PC-3 (cell line): ENCODE results near the gene CPLANE2. TPM values are rescaled to one million over a fixed set of nuclear protein-coding genes. Genes with fewer than 3 reads are reported as not detected.

Experiments
- ATAC-seq: fragments of 200-7000 bp; cut with Tn5 transposase; 2 replicates; pipeline ENCODE4 v1.9.1; 2020; ENCODE audit warnings: mild to moderate bottlenecking, moderate library complexity
- BruUV-seq: library from RNA; stranded (reverse); fragments of 400-500 nt; replicated peaks from 2 replicates; lab custom pipeline; 2021; lab: Mats Ljungman, UMichigan
- CTCF ChIA-PET: fragments of 300-600 bp; sonication (Branson Sonifier 250); formaldehyde crosslinking; loops from one replicate; lab custom pipeline; 2022; ENCODE audit warnings: antibody characterized with exemption; lab: Charles Lee
- POLR2A ChIA-PET: fragments of 300-600 bp; sonication (Branson Sonifier 250); formaldehyde crosslinking; loops from one replicate; lab custom pipeline; 2022; ENCODE audit warnings: antibody characterized with exemption; ENCODE audit not compliant: unreplicated experiment; lab: Charles Lee
- DNase-seq: peaks from one replicate; pipeline ENCODE4 v3.0.0-alpha.2; 2015
- H2AFZ ChIP-seq: fragments of 300-600 bp; sonication (generic); 2 replicates; pipeline ENCODE4 v1.6.0; 2016; ENCODE audit warnings: antibody characterized with exemption, low read length
- H3F3A ChIP-seq: fragments of 300-600 bp; sonication (generic); one replicate; pipeline ENCODE4 v1.6.0; 2017; ENCODE audit warnings: antibody characterized with exemption, low read length, control low read depth, mild to moderate bottlenecking; ENCODE audit not compliant: unreplicated experiment
- H3K27ac ChIP-seq: fragments of 300-600 bp; sonication (generic); 2 replicates; pipeline ENCODE4 v1.5.1; 2016; ENCODE audit warnings: mild to moderate bottlenecking, low read length
- H3K27me3 ChIP-seq: fragments of 300-600 bp; sonication (generic); 2 replicates; pipeline ENCODE4 v1.6.1; 2016; ENCODE audit warnings: low read length, mixed read lengths
- H3K36me3 ChIP-seq: fragments of 300-600 bp; sonication (generic); 2 replicates; pipeline ENCODE4 v1.6.1; 2016; ENCODE audit warnings: low read depth, mixed run types, low read length, mixed read lengths
- H3K4me1 ChIP-seq: fragments of 300-600 bp; sonication (generic); 2 replicates; pipeline ENCODE4 v1.5.1; 2016; ENCODE audit warnings: low read length; ENCODE audit not compliant: insufficient read depth
- H3K4me2 ChIP-seq: fragments of 300-600 bp; sonication (generic); 2 replicates; pipeline ENCODE4 v1.6.0; 2016; ENCODE audit warnings: low read length
- H3K4me3 ChIP-seq: fragments of 300-600 bp; sonication (generic); 2 replicates; pipeline ENCODE4 v1.5.1; 2016; ENCODE audit warnings: mild to moderate bottlenecking, low read length, mixed read lengths
- H3K79me2 ChIP-seq: fragments of 300-600 bp; sonication (generic); 2 replicates; pipeline ENCODE4 v1.6.1; 2017; ENCODE audit warnings: low read length, mixed read lengths
- H3K9ac ChIP-seq: fragments of 300-600 bp; sonication (generic); 2 replicates; pipeline ENCODE4 v1.6.0; 2016; ENCODE audit warnings: mild to moderate bottlenecking, low read length
- H3K9me2 ChIP-seq: fragments of 300-600 bp; sonication (generic); replicated peaks from 2 replicates; pipeline ENCODE4 v1.6.1; 2016; ENCODE audit warnings: mixed run types, low read length, mixed read lengths
- H3K9me3 ChIP-seq: fragments of 300-600 bp; sonication (generic); 2 replicates; pipeline ENCODE4 v1.6.1; 2016; ENCODE audit warnings: low read length, mixed read lengths
- H4K20me1 ChIP-seq: fragments of 300-600 bp; sonication (generic); 2 replicates; pipeline ENCODE4 v1.6.1; 2016; ENCODE audit warnings: low read length, mixed read lengths
- CTCF ChIP-seq: fragments of 300-600 bp; sonication (generic); conservative IDR thresholded peaks from 2 replicates; pipeline ENCODE4 v1.5.1; 2017; ENCODE audit warnings: antibody characterized with exemption, low read depth, mild to moderate bottlenecking, low read length
- EZH2 ChIP-seq: fragments of 300-600 bp; sonication (generic); IDR thresholded peaks from one replicate; pipeline ENCODE4 v1.6.1; 2017; ENCODE audit warnings: antibody characterized with exemption, mild to moderate bottlenecking, low read length; ENCODE audit not compliant: unreplicated experiment
- EZH2phosphoT487 ChIP-seq: fragments of 300-600 bp; sonication (generic); IDR thresholded peaks from 2 replicates; pipeline ENCODE4 v1.6.1; 2018; ENCODE audit warnings: mild to moderate bottlenecking, antibody characterized with exemption, low read length, borderline replicate concordance
- intact Hi-C: fragments of 100-400 bp; cut with micrococcal nuclease; formaldehyde crosslinking; loops from 2 replicates; pipeline ENCODE4 v1.9.0; 2023
- total RNA-seq: library from RNA; depleted of rRNA; stranded (reverse); fragments of >200 nt; gene quantifications from 2 replicates; pipeline ENCODE4 v1.2.3, GENCODE V29; 2014

CPLANE2 gene
- total RNA-seq, 1 experiment from 2014 or later: 9.6 TPM

DNA sequence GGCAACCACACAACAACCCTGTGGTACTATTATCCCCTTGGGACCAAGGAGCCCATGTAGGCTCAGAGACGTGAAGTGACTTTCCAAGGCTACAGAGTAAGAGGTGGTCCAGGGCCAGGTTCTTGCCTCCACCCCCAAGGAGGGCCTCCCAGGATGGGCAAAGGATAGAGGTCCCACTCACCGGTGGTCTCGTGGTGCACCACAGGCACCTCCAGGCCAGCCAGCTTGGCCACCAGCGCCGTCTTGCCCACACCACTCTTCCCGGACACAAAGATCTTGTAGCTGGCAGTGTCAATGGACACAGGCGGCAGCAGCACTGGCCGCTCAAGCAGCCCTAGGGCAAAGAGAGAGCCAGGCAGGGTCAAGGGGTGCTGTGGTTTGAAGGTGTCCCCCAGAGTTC is 3.6 kb downstream of the CPLANE2 start:
- H3K9me3 ChIP-seq: no peaks in the 10 kb centered on the region
- POLR2A ChIA-PET: no interaction called here
- no peaks in the 10 kb centered on the region for H4K20me1 ChIP-seq
- no peaks in the 10 kb centered on the region for H3K27me3 ChIP-seq
- no peak for ATAC-seq
- H3K27ac ChIP-seq: no peak overlapping the region
- no peak overlapping the region for H2AFZ ChIP-seq
- intact Hi-C loops: no loop called here
- no peaks in the 10 kb centered on the region for H3K79me2 ChIP-seq
- H3K9me2 ChIP-seq: no peaks in the 10 kb centered on the region
- BruUV-seq: no TSS peak
- H3F3A ChIP-seq: no peaks in the 10 kb centered on the region
- peaks cover 20% of the 10 kb centered on the region for H3K4me1 ChIP-seq
- no peak overlapping the region for H3K4me2 ChIP-seq
- H3K36me3 ChIP-seq: no peaks in the 10 kb centered on the region
- no peak for TF ChIP-seq EZH2
- TF ChIP-seq CTCF: no peak
- TF ChIP-seq EZH2phosphoT487: no peak
- H3K9ac ChIP-seq: no peak overlapping the region
- CTCF ChIA-PET: no interaction called here
- no peak for DNase-seq
- H3K4me3 ChIP-seq: no peak overlapping the region

DNA sequence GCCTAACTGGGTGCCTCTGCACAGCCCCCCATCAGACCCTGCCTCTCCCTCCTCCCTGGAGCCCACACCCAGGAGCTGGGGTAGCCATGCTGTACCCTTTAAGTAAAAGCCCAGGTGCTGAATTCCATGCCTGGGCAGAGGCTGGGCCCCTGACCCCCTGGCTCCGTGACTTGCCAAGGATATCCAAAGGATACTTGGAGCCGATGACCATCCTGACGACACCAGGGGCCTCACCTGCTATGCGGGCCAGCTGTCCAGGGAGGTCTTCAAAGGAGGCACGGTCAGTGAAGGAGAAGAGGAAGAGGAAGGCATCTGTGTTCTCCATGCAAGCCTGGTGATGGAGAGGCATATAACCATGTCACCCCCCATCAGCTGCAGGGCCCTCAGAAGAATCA is 4.7 kb downstream of the CPLANE2 start:
- Histone ChIP-seq H3K27me3 (no peaks in the 10 kb centered on the region), H3K4me1 (peaks cover 9% of the 10 kb centered on the region), H3K9me2 (no peaks in the 10 kb centered on the region), H3K4me3 (no peak overlapping the region), H3K36me3 (no peaks in the 10 kb centered on the region), H3K27ac (no peak overlapping the region), H4K20me1 (no peaks in the 10 kb centered on the region), H3K9me3 (no peaks in the 10 kb centered on the region), H2AFZ (no peak overlapping the region), H3F3A (no peaks in the 10 kb centered on the region), H3K9ac (no peak overlapping the region), H3K79me2 (no peaks in the 10 kb centered on the region), H3K4me2 (no peak overlapping the region)
- ChIA-PET CTCF (no interaction called here), POLR2A (no interaction called here)
- BruUV-seq: no TSS peak
- no peak for TF ChIP-seq EZH2
- TF ChIP-seq CTCF: no peak
- TF ChIP-seq EZH2phosphoT487: no peak
- ATAC-seq: no peak
- intact Hi-C loops: no loop called here
- DNase-seq: no peak

DNA sequence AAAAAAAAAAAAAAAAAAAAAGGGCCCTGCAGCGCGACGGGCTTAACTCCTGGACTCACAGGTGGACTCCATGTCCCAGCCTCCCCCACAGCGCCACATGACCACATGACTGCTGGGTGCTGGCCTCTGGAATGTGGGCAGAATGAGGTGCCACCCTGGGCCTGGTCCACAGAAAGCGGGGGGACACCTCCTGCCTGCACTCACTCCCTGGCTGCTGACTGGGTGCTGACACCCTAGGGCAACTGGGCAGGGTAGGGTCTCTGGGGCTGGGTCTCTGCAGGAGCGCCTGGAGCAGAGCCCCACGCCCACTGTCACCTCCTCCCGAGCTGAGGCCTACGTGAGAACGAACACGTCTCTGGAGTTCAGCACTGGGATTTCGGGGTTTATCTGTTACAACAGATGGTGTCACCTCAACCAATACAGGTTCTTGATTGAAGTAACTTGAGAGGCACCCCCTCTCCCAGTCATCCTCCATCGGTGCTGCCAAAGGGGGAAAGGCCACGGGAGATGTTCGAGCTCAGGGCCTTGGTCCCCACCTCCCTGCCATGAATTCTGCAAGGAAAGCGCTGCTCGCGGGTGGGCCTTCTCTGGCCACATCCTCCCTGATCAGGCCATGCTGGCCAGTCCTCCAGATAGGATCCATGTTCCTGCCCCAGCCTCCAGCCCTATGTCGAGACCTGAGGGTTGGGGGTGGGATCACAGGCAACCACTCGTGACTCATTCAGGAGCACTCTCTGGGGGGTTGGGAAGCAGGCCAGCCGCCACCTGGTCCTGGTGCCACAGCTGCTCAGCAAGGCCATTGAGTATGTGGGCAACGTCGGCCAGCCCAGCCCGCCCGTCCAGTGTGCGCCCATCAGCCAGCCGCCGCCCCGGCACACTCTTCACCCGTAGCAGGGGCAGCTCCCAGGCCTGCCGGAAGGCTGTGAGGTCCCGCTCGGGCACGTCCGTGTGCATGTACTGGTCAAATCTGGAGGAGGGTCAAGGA is 5.4 kb downstream of the CPLANE2 start:
- H3K27me3 ChIP-seq: no peaks in the 10 kb centered on the region
- H3K79me2 ChIP-seq: no peaks in the 10 kb centered on the region
- no peaks in the 10 kb centered on the region for H3K36me3 ChIP-seq
- H3K9ac ChIP-seq: no peak overlapping the region
- no peaks in the 10 kb centered on the region for H4K20me1 ChIP-seq
- H3K9me2 ChIP-seq: no peaks in the 10 kb centered on the region
- no peak overlapping the region for H3K4me2 ChIP-seq
- CTCF ChIA-PET: no interaction called here
- no TSS peak for BruUV-seq
- DNase-seq (no peak), ATAC-seq (no peak)
- intact Hi-C loops: no loop called here
- TF ChIP-seq EZH2phosphoT487 (no peak), EZH2 (no peak)
- H2AFZ ChIP-seq: no peak overlapping the region
- no peak overlapping the region for H3K4me3 ChIP-seq
- no peaks in the 10 kb centered on the region for H3K9me3 ChIP-seq
- H3F3A ChIP-seq: no peaks in the 10 kb centered on the region
- no peak overlapping the region for H3K27ac ChIP-seq
- peaks cover 7% of the 10 kb centered on the region; the same call in 1 of the 2 replicates for H3K4me1 ChIP-seq
- POLR2A ChIA-PET: no interaction called here
